ENCODE results near the gene DAB2IP.

The DAB2IP gene

GRCh38 chr9:121766081-121766683 lies 114.7 kb downstream of the DAB2IP start:
- no peak for DNase-seq

GRCh38 chr9:121767171-121767769 lies 115.8 kb downstream of the DAB2IP start:
- DNase-seq: no peak

GRCh38 chr9:121768416-121769015 lies 117.1 kb downstream of the DAB2IP start:
- DNase-seq: no peak

- no peak for DNase-seq
Observed at GRCh38 chr9:121769939-121770338, 118.5 kb downstream of the DAB2IP start.

GRCh38 chr9:121770415-121771273 lies 119.2 kb downstream of the DAB2IP start:
- no peak for DNase-seq

GRCh38 chr9:121771418-121771817 lies 120.0 kb downstream of the DAB2IP start:
- no peak for DNase-seq

GRCh38 chr9:121771851-121772599 lies 120.6 kb downstream of the DAB2IP start:
- DNase-seq: no peak

GRCh38 chr9:121772600-121773285 lies 121.3 kb downstream of the DAB2IP start:
- no peak for DNase-seq

- DNase-seq: no peak
Observed at GRCh38 chr9:121773286-121773953, 122.0 kb downstream of the DAB2IP start.

- no peak for DNase-seq
Observed at GRCh38 chr9:121773954-121774714, 122.7 kb downstream of the DAB2IP start.

- no peak for DNase-seq
Observed at GRCh38 chr9:121774715-121775613, 123.5 kb downstream of the DAB2IP start.

- DNase-seq: no peak
Observed at GRCh38 chr9:121776001-121776738, 124.7 kb downstream of the DAB2IP start.

- no peak for DNase-seq
Observed at GRCh38 chr9:121776739-121777637, 125.6 kb downstream of the DAB2IP start.

GRCh38 chr9:121778252-121779225 lies 127.1 kb downstream of the DAB2IP start:
- DNase-seq: no peak

GRCh38 chr9:121779381-121780117 lies 128.1 kb downstream of the DAB2IP start:
- DNase-seq: no peak
